ENCODE data around the gene SPON1.

SPON1 gene

DNA sequence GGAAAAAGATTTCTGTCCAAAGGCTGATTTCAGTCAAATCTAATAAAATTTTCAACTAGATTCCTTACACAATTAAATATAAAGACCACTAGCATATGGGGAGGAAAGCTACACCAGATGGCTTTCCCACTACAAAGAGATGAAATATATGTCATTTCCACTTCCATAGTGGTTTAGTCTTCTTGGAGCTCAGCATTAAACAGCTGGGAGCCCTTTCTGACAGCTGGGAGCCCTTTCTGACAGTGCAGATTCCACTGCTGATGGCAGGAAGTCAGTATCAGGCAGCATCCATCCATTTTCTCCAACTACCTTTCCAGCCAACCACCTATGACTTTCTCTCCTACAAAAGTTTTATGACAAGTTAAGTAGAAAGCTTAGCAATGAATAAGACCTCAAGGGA is 218.6 kb downstream of the SPON1 start:
- Mint-ChIP-seq H3K4me1 (no peaks in the 10 kb centered on the region), H3K27ac (no peak overlapping the region), H3K4me3 (no peak overlapping the region), H3K27me3 (no peaks in the 10 kb centered on the region), H3K9me3 (no peaks in the 10 kb centered on the region)
- ATAC-seq = no peak
- DNase-seq = no peak

DNA sequence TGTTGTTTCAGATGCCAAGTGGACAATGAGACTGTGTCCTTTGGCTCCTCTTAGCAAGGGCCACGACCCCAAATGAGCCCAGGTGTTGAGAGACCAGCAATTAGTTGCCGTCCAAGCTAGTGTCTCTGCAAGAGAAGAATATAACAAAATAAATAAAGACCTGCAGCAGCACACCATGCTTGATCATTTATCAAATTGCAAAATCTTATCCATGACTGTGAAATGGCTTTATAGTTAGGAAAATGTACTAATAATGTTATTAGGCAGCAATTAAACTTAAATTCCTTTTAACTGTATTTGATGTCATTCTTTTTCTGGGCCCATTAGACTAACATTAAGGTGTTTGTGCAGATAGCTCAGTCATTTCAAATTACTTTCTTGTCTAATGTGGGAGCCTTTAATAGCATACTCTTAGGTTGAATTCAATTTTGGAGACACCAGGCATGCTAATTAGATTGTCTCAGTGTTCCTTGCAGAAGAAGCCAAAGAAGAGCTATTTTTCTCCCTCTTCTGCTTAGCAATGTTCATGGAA is 220.4 kb downstream of the SPON1 start:
- H3K9me3 Mint-ChIP-seq = no peaks in the 10 kb centered on the region
- DNase-seq (no peak), ATAC-seq (no peak)
- no peak overlapping the region for H3K27ac Mint-ChIP-seq
- no peaks in the 10 kb centered on the region for H3K27me3 Mint-ChIP-seq
- no peaks in the 10 kb centered on the region for H3K4me1 Mint-ChIP-seq
- H3K4me3 Mint-ChIP-seq = no peak overlapping the region

DNA sequence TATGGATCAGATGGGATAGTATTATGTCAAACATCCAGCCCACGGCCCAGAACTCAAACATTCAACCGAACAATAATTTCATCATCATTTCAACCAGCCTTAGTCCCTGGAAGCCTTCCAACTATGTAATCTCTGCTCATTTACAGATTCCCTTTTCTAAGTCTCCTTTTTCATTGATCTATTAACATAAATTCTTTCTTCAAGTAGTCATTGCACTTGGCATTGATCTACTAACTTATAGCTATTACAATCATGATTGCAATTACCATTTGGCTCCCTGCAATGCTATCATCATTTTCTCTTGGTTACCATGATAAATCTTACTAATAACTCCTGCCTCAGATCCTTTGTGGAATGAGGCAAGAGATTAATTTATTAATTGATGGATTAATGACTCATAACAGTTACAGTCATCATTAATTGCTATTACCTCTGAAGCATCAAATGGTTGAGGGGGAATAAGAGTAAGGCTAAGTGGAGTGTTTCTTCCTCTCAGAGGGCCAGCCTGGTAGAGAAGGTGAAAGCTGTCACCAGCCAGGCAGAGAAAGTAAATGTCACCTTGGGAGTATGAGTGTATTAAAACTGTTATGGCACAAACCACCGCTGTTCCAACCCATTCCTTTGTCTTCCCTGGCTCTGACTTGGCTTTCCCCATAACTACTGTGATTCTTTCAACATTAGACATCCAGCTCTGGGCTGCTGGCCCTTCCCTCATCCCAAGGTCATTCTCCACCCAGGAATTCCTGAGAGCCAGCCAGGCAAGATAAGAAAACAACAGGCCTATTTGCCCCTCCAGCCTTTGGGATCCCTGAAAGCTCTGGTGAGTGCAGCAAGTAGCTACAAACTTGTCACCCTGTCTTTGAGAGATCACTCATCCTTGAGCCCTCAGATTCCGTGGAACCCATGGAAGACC is 221.8 kb downstream of the SPON1 start:
- no peaks in the 10 kb centered on the region for H3K27me3 Mint-ChIP-seq
- no peaks in the 10 kb centered on the region for H3K9me3 Mint-ChIP-seq
- H3K4me3 Mint-ChIP-seq = no peak overlapping the region
- H3K27ac Mint-ChIP-seq = no peak overlapping the region
- no peaks in the 10 kb centered on the region for H3K4me1 Mint-ChIP-seq
- DNase-seq (no peak), ATAC-seq (no peak)

DNA sequence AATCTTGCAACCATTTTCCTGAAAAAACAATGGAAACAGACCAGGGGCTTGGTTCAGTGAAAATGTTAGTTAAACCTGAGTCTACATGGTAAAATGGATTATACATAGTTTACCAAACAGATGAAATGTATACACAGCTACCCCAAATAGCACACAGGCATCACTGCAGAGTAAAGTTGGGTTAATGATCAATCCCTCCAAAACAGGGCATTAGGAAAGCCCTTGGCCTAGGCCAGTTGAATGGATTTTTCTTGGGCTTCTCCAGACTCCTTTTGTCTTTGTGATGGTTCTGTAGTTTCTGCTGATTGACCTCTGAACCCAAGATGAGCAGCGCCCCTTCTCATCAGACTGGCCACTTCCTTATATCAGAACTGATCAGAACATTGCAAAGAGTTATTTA is 222.9 kb downstream of the SPON1 start:
- Mint-ChIP-seq H3K4me3 (no peak overlapping the region), H3K9me3 (no peaks in the 10 kb centered on the region), H3K27me3 (no peaks in the 10 kb centered on the region), H3K27ac (no peak overlapping the region), H3K4me1 (no peaks in the 10 kb centered on the region)
- DNase-seq (no peak), ATAC-seq (no peak)

DNA sequence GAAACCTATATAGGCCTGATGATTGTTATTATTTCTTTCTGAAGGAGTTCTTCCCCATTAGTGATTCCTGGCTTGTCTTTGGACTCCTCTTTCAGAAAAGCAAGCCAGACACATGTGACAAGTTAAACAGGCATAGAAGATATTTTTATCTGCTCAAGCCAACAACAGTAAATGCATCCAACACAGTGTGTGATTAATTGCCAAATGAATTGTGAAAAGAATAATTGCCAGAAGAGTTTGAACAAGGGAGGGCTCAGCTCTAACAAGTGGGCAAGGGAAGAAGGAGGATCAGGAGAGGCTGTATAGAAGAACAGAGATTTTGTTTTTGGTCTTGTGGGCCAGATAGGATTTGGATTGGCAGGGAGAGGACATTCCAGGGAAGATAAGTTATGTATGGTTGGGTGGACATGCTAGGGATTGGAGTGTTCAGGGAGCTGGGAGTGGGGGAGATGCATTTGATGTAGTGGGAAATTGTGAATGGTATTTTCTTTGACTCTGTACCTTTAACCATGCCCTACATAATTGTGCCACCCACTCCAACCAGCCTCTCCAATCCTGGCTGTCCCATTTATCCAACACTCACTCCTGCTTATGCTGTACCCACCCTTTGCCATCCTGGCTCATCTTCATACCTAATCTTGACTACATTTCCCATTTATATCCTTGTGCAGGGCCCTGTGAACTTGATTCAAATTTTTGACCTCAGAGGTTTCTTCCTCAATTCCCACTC is 223.7 kb downstream of the SPON1 start:
- no peak overlapping the region for H3K4me3 Mint-ChIP-seq
- ATAC-seq = no peak
- H3K27ac Mint-ChIP-seq = no peak overlapping the region

DNA sequence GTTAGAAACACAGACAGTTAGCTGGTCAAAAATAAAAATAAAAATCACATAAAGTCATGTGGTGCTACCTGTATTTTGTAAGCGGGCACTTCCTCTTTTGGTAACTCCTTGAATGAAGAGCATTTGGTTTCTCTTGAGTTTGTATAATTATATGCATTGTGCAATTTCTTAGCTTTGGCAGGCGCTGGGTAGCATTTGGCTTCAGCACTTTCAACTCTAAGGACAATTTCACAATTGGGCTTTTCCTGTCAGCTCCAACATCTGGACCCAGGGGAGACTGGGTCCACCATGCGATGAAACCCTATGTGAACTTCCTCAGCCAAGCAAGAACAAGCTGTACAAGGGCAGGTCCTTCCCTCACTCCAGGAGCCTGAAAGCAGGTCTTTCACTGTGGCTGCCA is 227.4 kb downstream of the SPON1 start:
- no peaks in the 10 kb centered on the region for H3K27me3 Mint-ChIP-seq
- no peak for DNase-seq
- no peak for ATAC-seq
- H3K27ac Mint-ChIP-seq = no peak overlapping the region
- no peaks in the 10 kb centered on the region for H3K4me1 Mint-ChIP-seq
- no peaks in the 10 kb centered on the region for H3K9me3 Mint-ChIP-seq
- no peak overlapping the region for H3K4me3 Mint-ChIP-seq

More for the DNA sequence above, 223.7 kb downstream of the SPON1 start:
- no peak for DNase-seq
- Mint-ChIP-seq H3K9me3 (no peaks in the 10 kb centered on the region), H3K4me1 (no peaks in the 10 kb centered on the region), H3K27me3 (no peaks in the 10 kb centered on the region)

DNA sequence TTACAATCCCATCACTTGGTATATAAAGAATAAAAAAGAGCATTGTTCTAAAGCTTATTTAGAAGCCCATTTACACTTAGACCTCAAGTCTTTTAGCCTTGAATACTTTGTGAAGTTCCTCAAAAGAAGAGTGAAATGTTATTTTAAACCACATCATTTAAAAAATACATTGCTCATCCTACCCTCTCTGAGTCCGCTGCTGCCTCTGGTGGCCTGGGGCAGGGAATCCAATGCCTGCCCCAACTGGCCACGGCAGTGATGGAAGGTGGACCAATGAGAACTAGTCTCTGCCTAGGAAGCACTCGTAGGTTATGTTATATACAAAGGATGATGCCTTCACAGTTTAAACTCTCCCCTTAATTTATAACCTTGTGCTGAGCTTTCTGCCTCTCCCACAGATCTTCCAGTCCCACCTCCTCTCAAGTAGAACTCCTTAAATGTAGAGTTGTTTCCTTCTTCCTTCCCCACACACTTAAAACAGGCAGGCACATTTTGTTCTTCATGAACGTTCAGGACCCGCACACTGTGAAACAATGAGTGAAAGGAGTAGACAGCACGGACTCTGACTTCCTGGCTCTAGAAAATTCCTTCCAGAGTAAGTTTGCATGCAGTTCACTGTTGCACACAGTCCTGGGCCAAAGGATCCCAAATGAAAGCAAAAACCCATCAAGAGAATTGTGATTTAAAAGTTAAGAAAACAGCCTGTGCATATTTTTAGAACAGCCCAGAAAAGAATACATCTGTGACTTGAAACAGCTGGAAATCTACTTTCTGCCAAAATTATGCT is 228.7 kb downstream of the SPON1 start:
- Mint-ChIP-seq H3K27me3 (no peaks in the 10 kb centered on the region), H3K27ac (no peak overlapping the region), H3K9me3 (no peaks in the 10 kb centered on the region), H3K4me3 (no peak overlapping the region), H3K4me1 (no peaks in the 10 kb centered on the region)
- DNase-seq (no peak), ATAC-seq (no peak)

DNA sequence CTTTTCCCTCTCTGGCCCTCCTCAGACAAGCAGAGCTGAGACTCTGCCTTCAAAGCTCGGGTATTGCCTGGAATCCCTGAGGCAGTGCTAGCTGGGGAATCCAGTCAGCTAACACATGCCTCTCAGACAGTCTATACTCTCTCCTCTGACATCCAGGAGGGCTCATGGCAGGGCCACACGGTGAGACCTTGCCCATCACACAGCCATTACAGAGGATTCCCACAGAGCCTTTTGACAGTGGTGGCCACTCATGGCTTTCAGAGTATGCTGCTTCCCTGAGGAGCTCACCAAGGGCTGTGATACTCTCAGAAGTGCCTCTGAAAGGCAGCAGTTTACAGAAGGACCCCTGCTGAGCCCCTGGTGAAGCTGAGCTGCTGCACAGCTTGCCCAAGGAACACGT is 231.1 kb downstream of the SPON1 start:
- no peak overlapping the region for H3K4me3 Mint-ChIP-seq
- no peak for ATAC-seq
- H3K27ac Mint-ChIP-seq = no peak overlapping the region
- DNase-seq = no peak
- H3K27me3 Mint-ChIP-seq = no peaks in the 10 kb centered on the region
- no peaks in the 10 kb centered on the region for H3K9me3 Mint-ChIP-seq
- no peaks in the 10 kb centered on the region for H3K4me1 Mint-ChIP-seq

DNA sequence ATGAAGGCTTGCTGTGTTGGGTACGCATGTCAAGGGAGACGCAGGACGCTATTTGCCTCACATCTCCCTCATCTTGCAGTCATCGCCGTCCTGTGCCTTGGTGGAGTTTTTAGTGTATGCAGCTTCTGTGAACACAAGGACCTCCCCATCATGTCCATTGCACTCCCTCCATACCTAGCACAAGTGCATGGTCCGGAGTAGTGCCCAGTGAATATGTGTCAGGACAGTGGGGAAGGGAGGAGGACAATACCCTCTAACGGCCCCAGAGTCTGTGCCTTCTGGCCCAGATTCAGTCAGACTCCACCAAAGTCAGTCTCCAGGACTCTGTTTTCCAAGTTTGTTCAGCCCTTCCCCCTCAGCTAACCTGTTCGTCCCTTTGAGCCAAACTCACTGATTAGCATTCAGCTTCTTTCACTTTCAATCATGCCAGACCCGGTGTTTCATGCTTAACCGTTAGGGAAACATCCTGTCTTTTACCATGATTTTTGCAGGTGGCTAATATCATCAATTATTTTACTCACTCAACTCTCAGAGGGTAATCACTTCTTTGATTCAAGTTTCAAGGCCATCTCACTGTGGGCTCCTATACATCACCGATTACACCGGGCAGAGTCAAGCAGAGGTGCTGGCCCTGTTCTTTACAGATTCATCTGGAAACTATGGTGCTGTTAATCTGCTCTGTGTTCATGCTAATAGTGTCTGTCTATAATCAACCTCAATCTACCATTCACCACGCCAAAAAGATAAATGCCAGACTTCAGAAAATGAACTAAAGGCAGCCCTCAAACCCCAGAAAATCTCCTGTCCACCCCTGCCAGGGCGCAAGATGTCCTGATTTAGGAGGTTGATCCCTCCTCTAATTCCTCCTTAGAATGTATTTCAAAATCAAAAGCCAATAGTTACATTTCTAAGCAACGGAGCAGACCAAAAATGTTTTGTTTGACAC is 240.0 kb downstream of the SPON1 start:
- Mint-ChIP-seq H3K4me1 (no peaks in the 10 kb centered on the region), H3K9me3 (no peaks in the 10 kb centered on the region), H3K27me3 (no peaks in the 10 kb centered on the region), H3K27ac (no peak overlapping the region), H3K4me3 (no peak overlapping the region)
- no peak for DNase-seq
- ATAC-seq = no peak

DNA sequence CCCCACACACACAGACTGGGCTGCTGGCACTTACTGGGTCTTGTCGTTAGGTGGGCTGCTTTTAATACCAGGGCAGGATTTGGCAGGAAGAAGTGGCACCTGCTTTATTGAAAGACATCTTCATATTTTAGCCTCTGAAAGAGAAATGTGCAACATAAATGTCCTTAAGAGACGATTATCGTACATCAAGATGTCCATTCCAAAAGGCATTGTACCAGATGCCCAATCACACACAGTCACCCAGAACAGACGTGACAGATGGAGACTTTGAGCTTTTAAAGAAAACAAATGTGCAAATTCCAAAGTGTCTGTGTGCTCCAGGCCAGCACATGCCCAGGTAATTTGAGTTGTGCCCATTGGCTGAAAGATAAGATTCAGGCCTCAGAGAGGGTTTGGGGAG is 240.8 kb downstream of the SPON1 start:
- Mint-ChIP-seq H3K4me1 (no peaks in the 10 kb centered on the region), H3K9me3 (no peaks in the 10 kb centered on the region), H3K4me3 (no peak overlapping the region), H3K27me3 (no peaks in the 10 kb centered on the region), H3K27ac (no peak overlapping the region)
- DNase-seq (no peak), ATAC-seq (no peak)

DNA sequence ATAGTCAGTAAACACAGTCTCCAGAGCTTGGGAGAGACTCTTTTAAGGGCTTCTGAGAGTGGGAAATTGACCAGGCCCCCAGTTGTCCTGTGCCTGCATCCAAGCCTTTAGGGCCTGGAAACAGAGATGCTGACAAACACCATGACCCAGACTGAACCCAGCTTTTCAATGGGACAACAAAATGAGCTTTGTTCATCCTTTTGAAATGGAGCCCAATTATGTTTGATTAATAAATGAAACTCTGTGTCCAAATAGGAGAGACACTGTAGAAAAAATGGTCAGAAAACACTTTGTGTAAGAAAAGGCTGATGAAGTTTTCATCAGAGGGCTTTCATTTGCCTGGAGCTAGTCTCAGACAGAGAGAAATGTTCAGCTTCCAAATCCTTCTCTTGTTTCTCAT is 250.5 kb downstream of the SPON1 start:
- Mint-ChIP-seq H3K27ac (no peak overlapping the region), H3K4me1 (no peaks in the 10 kb centered on the region), H3K27me3 (peaks cover 9% of the 10 kb centered on the region), H3K4me3 (no peak overlapping the region), H3K9me3 (no peaks in the 10 kb centered on the region)
- no peak for ATAC-seq
- no peak for DNase-seq

DNA sequence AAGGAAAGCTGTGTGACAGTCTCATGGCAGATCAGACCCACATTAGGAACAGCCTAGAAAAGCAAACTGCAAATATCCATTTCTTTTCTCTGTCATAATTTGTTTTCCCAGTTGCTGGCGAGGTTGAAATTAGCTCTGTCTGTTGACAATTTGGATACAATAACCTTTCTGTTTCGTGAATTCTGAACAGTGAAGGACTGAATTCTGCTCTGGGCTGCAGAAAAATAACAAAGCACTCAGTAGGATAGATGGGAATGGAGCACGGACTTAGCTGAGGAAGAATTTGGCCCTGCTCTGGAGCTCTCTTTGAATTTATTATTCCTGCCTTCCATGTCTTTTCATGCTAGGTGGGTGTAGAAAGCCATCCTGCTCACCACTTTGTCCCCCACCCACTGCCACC is 256.2 kb downstream of the SPON1 start:
- DNase-seq = no peak
- H3K9me3 Mint-ChIP-seq = no peaks in the 10 kb centered on the region
- H3K4me3 Mint-ChIP-seq = no peak overlapping the region
- H3K4me1 Mint-ChIP-seq = no peaks in the 10 kb centered on the region
- no peak for ATAC-seq
- H3K27ac Mint-ChIP-seq = no peak overlapping the region
- peaks cover 9% of the 10 kb centered on the region for H3K27me3 Mint-ChIP-seq

DNA sequence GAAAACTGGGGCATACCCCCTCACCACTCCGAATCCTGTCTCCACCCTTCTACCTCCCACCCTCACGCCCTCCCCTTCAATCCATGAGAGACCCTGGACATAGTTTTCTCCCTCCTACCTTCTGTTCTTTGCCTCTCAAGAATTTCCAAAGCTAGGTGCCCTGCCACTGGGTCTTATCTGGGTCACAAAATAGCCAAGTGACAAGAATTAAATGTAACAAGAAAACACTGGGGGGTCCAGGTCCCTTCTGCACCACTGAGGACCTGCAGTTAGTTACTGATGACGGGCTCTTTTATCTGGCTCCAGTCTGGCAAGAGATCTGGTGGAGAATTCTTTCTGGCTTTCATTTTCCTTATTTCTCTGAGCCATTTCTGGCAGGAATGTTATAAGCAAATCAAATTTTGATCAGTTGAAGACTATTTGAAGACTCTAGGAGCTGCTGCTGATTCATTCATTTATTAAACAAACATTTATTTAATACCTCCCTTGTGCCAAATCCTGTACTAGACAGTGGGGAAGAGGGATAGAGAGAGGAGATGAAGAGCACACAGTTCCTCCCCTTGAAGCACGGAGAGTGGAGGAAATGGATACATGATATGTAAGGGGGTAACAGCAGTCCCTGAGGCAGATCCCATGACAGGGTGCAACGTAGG is 261.2 kb downstream of the SPON1 start:
- Mint-ChIP-seq H3K27me3 (no peaks in the 10 kb centered on the region), H3K9me3 (no peaks in the 10 kb centered on the region), H3K27ac (no peak overlapping the region), H3K4me1 (no peaks in the 10 kb centered on the region), H3K4me3 (no peak overlapping the region)
- ATAC-seq (no peak), DNase-seq (no peak)

DNA sequence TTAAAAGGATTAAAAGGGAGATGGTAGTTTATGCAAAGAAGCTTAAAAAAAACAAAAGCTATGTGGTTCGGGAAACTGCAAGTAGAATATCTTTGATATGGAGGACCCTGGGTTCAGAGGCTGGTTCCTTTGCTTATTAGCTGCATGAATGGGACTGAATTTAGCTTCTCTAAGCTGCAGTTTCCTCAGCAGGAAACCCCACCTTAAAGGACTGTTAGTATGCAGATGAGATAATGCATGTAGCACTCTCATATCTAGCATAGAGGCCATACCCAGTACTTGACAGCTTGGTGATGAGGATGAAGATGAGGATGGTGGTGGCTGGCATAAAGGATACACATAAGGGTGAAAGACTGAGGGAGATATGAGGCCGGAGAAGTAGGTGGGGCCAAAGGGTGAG is 261.9 kb downstream of the SPON1 start:
- Mint-ChIP-seq H3K9me3 (no peaks in the 10 kb centered on the region), H3K4me3 (no peak overlapping the region), H3K4me1 (no peaks in the 10 kb centered on the region), H3K27me3 (no peaks in the 10 kb centered on the region), H3K27ac (no peak overlapping the region)
- ATAC-seq (no peak), DNase-seq (no peak)
